GM18511 (cell line): ENCODE results near the gene CISTR.

ENCODE experiments used
- ATAC-seq: cut with Tn5 transposase; IDR thresholded peaks from one replicate; pipeline ENCODE4 v1.9.1; 2021; ENCODE audit warnings: mild to moderate bottlenecking, moderate library complexity; ENCODE audit not compliant: unreplicated experiment

CISTR gene

DNA sequence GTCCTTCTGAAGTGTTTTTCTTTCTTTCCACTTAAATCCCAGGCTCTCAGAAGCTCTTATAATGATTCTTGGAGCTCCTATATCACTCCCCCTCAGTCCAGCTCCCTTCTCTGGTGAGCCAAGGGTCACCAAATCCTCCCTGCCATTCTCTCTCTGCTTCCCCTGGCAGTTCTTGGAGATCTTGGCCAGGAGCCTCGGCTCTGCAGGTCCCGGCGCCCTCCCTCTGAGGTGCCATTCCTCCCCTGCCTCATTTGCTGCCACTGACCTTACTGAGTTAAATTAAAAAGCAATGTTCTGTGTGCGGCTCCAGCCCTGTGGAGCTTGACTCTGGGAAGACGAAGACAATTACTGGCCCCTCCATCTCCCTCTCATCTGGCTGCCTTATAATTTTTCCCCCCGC is 7.0 kb downstream of the CISTR start:
- no peak for ATAC-seq

DNA sequence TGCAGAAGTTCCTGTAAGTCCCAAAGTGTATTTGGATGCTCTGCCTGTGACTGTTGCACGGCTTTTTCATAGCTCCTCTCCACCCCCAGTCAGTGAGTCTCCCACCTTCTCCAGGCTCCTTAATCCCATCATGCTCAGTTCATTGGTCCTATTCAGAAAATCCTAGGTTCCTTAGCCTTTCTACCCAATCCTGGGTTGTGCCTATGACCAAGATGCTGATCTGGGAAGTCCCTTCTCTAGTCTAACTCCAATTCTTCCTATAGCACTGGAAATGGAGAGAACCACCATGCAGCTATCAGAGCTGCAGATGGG is 7.7 kb downstream of the CISTR start:
- no peak for ATAC-seq

GRCh38 chr12:53743266-53744129 is 8.3 kb downstream of the CISTR start:
- ATAC-seq: no peak

- no peak for ATAC-seq
These were observed 11.7 kb downstream of the CISTR start for GRCh38 chr12:53740130-53740491.

GRCh38 chr12:53739214-53740129 is 12.3 kb downstream of the CISTR start:
- ATAC-seq: no peak

DNA sequence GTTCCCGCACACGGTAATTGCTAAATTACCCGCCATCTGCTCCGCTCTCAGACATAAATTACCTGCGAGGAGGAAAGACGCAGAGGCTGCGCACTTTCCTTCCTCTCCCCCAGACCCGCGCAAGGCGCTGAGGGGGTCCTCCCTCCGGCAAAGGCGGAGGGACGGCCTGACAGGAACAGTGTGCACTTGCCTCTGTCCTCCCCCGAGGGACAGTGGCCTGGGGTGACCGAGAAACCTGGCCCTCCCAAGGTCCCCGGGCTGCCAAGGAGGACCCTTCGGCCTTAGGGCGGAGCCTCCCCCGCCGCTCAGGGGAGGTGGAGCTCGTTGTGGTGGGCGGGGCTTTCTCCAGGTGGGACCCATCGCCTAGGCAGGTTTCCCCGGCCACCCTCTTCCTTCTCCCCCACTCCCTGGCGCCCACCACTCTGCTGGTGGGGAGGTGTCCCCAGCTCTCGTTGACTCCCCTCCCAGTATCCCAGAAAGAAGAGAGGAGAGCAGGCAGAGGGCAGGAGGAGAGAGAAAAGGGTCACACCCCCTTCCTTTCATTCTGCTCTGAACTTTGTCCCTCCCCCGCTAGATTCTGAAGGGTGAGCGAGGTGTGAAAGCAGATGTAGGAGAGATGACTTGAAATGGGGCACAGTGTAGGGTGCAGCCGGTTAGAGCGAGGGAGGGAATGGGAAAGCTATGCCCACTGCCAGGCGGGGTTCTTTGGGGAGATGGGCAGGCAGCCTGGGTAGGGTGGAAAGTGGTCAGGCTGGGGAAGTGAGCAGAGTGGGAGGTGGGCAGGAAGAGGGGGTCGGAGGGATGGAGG is 13.2 kb downstream of the CISTR start:
- no peak for ATAC-seq

- no peak for ATAC-seq
These were observed 13.8 kb downstream of the CISTR start for GRCh38 chr12:53737951-53738405.

DNA sequence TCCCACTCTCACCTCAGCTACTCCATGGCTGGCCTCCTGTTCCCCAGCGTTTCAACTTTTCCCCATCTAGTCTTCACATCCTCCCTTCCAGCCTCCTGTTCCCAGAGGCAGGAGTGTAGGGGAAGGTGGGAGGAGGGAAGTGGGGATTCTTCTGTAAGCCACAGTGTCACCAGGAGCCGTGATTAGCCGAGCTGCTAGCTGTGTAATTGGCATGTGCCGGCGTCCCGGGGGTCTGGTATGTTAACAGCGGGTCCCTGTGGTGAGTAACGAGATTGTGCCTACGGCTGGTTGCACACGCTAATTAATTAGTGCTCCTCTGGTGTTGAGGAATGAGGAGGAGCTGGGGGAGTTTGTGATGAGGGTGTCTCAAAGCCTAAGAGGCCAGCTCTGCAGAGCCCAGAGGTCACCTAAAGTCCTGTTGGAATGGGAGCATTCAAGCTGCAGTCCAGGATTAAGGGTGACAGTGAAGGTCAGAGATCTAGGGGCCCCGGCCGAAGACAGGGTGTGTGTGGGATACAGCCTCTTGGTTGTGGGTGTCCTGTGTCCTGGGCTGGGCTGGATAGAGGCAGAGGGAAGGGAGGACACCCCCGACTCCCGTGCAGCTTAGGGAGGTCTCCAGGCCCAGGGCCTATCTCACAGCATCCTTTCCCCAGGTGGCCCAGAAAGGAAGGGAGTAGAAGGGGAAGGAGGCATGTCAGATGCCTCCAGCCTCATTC is 14.5 kb downstream of the CISTR start:
- ATAC-seq: no peak

DNA sequence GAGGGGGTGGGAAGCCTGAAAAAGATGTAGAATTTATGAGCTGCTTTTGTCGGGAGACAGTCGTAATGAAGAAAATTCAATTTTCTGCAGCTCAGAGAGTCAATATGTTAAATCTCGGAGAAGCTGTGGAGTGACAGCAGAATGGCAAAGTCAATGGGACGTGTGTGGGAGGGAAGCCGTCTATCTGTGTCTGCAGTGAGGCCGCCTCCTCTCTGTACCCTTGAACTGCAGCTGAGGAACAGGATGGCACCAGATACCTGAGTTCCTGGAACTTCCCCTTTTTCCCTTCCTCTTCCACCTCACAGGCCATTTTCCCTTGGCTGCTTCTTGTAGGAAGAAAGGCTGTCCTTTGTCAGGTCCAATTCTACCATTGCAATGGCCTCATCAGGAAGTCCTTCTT is 15.2 kb downstream of the CISTR start:
- ATAC-seq: no peak

GRCh38 chr12:53735556-53735955 is 16.2 kb downstream of the CISTR start:
- ATAC-seq: no peak

- no peak for ATAC-seq
These were observed 17.4 kb downstream of the CISTR start for GRCh38 chr12:53734425-53734824.

DNA sequence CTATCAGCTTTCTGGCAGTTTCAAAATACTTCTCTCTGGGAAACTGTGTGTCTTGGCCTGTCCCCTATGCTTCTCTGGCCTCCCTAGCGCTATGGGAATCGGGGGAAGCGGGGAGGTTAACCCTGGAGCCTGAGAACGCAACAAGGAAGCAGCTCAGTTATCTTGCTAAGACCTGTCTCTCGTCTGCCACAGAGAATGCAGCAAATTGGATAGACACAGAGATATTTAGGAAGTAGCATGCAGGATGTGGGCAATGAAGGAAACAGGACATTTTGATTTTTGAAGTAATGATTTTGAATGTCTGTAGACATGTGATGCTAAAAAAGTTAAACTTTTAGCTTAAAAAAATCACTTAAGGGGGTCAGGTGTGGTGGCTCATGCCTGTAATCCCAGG is 18.0 kb downstream of the CISTR start:
- no peak for ATAC-seq

- ATAC-seq: no peak
These were observed 18.6 kb downstream of the CISTR start for GRCh38 chr12:53733051-53733806.

DNA sequence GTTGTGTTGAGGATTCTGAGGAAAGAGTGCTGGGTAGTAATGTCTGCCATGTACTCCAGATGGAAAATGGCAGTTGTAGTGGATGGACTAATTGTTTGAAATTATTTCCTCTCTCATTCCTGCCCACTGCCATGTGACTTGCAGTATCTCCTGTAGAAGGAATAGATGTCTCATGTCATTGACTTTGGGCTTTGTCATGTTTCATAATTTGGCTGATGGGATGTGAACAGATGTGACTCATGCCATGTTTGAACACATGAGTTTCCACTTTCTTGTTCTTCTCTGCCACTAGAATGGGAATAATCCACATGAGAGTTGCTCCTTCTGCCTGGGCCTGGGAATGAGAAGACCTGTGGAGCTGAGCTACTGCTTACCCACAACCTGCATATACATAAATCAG is 22.1 kb downstream of the CISTR start:
- no peak for ATAC-seq

DNA sequence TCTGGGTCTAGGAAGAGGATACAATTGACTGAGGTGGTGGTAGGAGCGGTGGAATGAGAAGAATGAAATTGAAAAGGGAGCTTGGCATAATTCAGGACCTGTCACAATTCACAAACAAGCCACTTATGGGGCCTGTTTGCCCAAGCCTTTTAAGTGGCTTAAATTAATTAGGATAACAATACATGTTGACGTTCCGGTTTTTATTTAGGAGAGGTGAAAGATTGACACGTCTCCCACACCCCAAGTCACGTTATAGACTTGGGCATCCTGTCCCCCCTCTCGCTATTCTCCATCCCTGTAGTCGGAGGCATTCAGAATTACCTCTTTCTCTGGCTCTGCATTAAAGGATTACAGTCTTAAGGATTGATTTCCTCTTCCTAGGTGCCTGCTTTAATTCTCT is 23.6 kb downstream of the CISTR start:
- no peak for ATAC-seq

DNA sequence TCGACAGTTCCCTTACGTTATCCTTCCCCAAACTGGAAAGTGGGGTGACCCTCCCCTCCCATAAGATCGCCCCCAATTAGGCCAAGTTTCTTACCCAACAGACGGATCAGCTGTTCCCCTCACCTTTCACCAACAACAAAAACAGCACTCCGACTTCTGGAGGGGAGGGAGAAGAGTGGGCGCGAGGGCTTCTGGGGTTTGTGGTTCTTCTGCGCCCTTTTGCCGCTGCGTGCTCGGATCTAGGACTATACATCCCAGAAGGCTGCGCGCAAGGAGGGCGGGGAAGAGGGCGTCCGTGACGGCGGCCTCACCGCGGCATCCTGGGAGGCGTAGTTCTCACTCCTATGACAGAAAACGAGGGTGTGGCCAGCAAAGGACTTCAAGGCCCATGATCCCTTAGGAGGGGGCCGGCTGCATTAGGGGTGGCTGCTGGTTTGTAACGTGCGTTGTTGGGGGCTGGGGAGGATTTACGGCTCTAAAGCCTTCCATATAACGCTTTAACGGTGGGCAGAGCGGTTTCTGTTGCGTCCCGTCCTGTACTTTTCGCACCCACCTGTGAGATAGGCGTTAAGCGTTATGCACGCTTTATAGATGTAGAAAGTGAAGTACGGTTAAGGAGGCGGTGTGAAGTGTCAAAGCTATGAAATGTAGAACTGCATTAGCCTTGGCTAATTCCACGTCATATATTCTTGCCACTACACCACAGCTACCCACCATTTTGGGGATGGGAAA is 24.3 kb downstream of the CISTR start, which contains the start of gene CALCOCO1:
CALCOCO1 (minus strand) TSS at position 143 of the 732 bp plus-strand sequence. CDS start 2,210 bp downstream, outside the sequence.
- peak; percentile 98 for ATAC-seq

DNA sequence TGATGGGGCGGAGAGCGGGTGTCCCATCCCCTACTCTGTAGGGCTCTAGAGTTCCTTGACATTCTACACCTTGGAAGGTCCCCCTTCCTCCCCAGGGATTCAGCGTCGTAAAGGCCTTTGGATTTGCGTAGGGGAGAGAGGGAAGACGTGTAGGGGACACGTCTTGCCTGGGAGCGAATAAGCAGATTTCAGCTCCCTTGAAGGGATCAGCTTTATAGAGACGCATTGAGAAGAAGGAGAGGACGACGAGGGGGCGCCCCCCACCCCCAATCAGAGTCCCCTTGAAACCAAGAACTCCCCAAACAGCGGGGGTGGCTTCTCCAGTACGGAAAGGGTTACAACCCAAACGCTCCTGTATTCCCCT is 24.9 kb downstream of the CISTR start:
- no peak for ATAC-seq

DNA sequence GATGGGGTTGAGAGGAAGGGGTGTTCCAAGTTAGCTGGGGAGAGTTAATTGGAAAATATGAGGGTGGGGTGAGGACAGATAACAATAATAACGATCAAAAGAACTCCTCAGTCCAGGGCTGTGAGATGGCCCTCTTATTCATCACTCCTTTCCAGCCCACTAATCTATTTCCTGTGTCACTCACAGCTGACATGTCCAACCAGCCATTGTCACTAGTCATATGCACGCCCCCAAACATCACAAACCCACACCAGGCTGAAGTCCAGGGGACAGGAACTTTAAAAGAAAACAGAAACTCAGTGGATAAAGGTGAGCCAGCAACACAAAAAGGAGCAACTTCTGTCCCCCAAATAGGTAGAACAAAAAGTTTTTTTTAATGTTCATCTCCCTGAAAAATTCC is 25.4 kb downstream of the CISTR start:
- ATAC-seq: no peak

GRCh38 chr12:53725824-53726223 is 26.0 kb downstream of the CISTR start:
- no peak for ATAC-seq
